ENCODE results near the gene GALK2.

GRCh38 chr15:49265911-49266310 lies 95.9 kb downstream of the GALK2 start:
- TF ChIP-seq POLR2A (IDR thresholded peaks at IDR 0.05), result no peak
- TF ChIP-seq POLR2AphosphoS5 (IDR thresholded peaks at IDR 0.05), result no peak
- TF ChIP-seq, protein P1, sequence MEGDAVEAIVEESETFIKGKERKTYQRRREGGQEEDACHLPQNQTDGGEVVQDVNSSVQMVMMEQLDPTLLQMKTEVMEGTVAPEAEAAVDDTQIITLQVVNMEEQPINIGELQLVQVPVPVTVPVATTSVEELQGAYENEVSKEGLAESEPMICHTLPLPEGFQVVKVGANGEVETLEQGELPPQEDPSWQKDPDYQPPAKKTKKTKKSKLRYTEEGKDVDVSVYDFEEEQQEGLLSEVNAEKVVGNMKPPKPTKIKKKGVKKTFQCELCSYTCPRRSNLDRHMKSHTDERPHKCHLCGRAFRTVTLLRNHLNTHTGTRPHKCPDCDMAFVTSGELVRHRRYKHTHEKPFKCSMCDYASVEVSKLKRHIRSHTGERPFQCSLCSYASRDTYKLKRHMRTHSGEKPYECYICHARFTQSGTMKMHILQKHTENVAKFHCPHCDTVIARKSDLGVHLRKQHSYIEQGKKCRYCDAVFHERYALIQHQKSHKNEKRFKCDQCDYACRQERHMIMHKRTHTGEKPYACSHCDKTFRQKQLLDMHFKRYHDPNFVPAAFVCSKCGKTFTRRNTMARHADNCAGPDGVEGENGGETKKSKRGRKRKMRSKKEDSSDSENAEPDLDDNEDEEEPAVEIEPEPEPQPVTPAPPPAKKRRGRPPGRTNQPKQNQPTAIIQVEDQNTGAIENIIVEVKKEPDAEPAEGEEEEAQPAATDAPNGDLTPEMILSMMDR (IDR thresholded peaks at IDR 0.05), result no peak
